HG03460 (cell line): Measurements from ENCODE around the gene GRIN2B.

ENCODE experiments used
- ATAC-seq: cut with Tn5 transposase; IDR thresholded peaks from one replicate; pipeline ENCODE4 v1.9.1; 2021; ENCODE audit not compliant: unreplicated experiment

GRIN2B gene

GRCh38 chr12:13981296-13981962, at the start of gene GRIN2B:
TSS of gene GRIN2B (minus strand) at chr12:13981602. CDS start at chr12:13866208, 115,394 bp downstream.
- no peak for ATAC-seq

DNA sequence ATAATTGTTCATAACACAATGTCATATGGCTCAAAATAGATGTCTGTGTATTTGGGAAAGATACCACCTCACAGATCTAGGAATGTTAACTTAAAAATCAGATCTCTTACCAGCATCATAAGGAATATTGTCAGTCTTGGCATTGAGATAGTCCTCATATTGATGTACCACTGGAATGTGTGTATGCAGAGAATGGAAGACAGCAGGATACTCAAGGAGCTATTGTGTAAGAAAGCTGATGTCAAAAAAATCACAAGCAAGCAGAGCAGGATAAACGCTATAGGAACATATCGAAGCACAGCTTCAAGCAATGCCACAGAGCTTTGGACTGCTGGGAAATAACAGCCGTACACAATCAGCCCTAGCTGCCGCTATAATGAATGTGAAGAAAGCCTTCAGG, 45.1 kb upstream of the GRIN2B start:
- no peak for ATAC-seq

GRCh38 chr12:14024591-14024990, 43.2 kb upstream of the GRIN2B start:
- ATAC-seq = no peak

DNA sequence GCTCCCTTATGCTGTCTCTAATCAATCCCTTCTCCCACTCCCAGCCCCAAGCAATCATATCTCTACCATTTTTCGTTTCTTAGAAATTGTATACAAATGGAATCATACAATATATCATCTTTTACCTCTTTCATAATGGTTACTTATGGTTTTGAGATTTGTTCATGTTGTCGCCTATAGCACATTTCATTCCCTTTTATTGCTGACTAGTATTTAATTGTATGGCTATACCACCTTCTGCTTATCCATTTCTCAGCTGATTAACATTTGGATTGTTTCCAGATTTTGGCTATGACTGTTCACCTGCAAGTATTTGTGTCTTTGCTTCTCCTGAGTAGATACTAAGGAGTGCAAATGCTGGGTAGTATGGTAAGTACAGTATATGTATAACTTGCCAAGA, 36.7 kb upstream of the GRIN2B start:
- no peak for ATAC-seq

DNA sequence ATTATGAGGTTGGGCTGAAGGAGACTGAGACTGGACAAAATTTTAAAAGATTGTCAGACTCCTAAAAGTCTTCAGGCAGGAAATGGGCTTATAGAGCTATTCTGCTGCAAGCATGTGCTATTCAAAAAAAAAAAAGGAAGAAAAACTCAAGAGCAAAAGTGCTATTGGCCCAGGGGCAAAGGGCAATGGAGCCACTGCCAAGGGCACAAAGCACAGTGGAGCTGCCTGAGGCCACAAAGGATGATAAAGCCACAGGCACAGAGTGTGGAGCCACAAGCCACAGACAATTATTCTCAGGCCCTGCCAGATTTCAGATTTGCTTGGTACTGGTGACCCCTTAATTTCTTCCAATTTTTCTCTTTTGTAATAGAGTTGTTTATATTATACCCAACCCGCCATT, 29.6 kb upstream of the GRIN2B start:
- no peak for ATAC-seq

GRCh38 chr12:14007639-14008038, 26.2 kb upstream of the GRIN2B start:
- no peak for ATAC-seq

DNA sequence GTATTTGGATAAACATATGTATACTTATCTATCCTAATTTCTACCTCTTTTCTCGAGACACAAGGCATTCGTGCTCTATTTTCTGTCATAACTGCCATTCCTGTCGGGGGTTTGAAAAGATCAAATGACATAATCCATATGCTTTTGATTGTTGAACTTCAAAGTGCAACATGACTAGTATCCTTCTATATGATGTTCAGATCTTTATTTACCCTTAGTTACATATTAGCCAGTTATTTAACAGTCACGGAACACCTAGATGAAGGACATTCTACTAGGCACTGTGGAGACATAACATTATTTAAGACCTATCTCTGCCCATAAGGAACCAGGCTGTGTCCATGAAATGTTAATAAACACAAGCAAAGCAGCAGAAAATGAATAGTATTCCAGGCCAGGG, 11.2 kb upstream of the GRIN2B start:
- no peak for ATAC-seq

- ATAC-seq = no peak
Measured at GRCh38 chr12:13992106-13992505, 10.7 kb upstream of the GRIN2B start.

DNA sequence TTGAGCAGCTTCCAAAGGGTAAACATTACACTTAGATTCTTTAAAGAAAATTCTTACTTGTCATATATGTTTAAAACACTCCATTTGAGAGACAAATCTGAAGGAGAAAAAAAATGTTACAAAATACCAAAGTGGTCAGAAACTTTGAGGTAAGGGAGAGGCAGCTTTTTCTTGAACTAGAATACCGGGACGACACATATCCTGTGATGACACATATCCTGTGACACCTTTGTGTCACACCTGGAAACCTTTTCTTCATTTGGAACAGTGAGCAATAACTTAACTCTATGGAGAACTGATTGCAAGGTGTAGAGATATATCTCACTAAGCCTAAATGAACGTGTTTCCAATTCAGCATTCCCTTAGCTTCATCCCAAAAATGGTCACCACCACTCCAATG, 4.6 kb upstream of the GRIN2B start:
- no peak for ATAC-seq

GRCh38 chr12:13981990-13982389, 588 bp upstream of the GRIN2B start:
- ATAC-seq = no peak

- no peak for ATAC-seq
Measured at GRCh38 chr12:13980538-13981295, 685 bp downstream of the GRIN2B start.

DNA sequence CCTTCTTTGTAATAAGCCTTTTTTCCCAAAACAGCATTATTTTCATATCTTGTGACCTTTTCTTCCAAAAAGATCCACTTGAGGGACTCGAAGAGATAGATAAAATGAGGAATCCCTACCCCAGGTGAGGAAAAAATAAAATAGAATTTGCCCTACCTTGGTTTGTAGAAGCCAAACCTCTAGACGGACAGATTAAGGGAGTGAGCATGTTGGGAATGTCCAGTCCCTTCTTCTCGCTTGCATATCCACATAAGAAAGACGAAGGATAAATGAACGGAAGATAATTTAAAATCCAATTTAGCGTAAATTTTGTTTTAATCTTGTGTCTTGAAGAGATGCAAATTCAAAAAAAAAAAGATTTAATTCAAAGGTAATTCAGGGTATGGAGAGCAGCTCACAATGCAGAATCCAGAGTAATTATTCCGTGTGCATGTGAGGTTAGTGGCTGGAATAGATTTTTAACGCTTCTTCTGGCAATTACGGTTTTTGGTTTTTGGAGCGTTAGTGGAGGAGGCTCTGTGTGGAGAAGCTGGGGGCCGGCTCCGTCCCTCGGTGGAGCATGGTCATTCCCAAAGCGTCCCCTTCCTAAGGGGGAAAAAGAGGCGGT, 1.5 kb downstream of the GRIN2B start:
- ATAC-seq = no peak

- no peak for ATAC-seq
Measured at GRCh38 chr12:13978876-13979275, 2.5 kb downstream of the GRIN2B start.

DNA sequence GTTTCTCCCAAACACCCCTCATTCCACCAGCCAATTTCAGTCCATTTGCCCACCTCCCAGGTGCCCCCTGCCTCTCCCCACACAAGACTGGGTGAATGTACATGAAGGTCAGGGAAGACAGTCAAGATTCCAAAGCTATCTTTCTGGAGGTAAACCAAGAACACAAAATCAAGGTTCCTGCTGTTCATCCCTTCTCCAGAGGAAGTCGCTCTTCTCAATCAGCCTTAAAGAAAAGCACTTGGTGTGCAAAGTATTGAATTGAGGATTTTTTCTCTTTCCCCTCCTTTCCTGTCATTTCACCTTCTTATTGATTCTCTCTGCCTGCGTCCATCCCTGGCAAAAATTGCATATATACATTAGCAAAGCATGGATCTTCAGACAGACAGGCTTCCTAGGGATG, 4.5 kb downstream of the GRIN2B start:
- ATAC-seq = no peak

- no peak for ATAC-seq
Measured at GRCh38 chr12:13976028-13976584, 5.3 kb downstream of the GRIN2B start.

- no peak for ATAC-seq
Measured at GRCh38 chr12:13973996-13974395, 7.4 kb downstream of the GRIN2B start.

GRCh38 chr12:13970803-13971202, 10.6 kb downstream of the GRIN2B start:
- ATAC-seq = no peak

GRCh38 chr12:13968281-13968680, 13.1 kb downstream of the GRIN2B start:
- no peak for ATAC-seq

DNA sequence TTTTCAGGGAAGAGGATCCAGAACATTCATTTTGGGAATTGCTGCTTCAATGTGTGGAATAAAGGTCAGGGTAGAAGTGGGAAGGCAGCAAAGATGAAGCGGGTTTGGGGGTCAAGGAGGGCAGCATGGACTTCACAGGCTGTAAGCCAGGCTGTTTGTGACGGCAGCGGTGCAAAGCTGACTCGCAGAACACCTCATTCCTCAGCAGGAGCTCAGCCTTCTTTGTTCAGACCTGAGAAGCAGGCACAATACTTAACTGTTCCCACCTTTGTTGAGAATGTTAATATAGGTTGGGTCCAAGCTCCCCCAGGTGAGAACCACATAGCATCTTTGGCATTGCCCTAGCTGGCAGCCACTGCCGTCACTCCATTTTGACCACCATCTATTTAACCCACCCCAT, 16.7 kb downstream of the GRIN2B start:
- no peak for ATAC-seq

DNA sequence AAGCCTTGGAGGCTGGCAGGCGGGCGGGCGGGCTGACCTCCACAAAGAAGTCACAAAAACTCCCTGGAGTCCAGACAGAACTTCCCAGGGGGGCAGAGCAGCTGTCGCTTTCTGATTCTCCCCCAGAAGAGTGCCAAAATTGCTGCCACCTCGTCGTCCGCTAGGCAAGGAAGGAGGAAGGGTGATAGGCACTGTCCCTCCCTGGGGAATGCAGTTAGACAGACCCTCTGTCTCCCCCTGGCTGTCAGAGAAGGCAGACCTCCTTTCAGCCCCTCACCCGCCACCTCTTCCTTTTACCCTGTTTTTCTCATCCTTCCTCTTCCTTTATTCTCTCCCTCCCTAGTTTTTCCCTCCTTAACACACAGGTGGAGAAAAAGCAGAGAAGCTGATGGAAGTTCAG, 18.7 kb downstream of the GRIN2B start:
- no peak for ATAC-seq

DNA sequence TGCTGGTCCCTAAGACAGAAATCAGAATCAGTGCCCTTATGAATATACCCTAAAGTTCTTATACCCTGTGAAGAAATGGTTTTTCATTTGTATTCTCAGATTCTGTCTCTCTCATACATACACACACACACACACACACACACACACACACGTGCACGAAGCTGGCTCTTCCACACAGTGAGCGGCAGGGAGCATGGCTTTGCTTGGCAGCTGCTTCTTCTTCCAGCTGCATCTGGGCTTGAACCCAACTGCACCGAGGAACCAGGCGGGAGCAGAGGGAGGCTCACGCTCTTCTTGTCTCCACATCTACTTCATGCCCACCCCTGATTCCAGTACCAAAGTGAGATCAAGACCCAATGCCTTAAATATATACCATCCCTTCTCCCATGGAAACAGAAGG, 19.4 kb downstream of the GRIN2B start:
- no peak for ATAC-seq

DNA sequence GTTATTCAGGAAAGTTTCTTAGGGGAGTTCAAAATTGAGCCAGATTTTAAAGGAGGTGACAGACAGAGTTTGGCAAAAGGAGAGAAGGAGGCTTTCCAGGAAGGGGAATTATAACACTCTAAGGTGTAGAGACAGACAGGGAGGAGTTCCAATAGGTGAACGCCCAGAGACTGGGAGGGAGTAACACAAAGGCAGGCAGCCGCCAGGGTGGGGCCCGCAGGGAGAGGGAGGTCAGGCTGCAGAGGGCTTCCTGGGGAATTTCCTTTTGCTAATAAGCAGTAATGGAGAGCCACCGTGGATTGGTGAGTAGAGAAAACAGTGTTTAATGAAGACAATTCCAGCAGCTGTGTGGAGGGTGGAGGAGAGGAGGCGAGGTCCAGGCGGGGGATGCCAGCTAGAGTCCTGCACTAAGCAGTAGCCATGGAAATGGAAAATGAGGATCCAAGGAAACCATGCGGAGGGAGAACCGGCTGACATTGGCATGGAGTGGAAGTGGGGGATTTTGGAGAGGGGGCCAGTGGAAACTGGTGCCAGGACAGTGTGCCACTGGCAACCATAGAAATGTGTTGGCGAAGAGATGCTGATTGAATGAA, 22.2 kb downstream of the GRIN2B start:
- no peak for ATAC-seq
